GM19452 (cell line): ENCODE results near the gene TNFAIP6.
"Not testable (repeated sequence)": the region's sequence is repeated elsewhere in the genome, so short reads cannot be mapped to it uniquely, and the experiment has no call there.

ENCODE experiments used
- ATAC-seq: cut with Tn5 transposase; IDR thresholded peaks from one replicate; pipeline ENCODE4 v1.9.1; 2021; ENCODE audit not compliant: unreplicated experiment

TNFAIP6 gene, protein sequence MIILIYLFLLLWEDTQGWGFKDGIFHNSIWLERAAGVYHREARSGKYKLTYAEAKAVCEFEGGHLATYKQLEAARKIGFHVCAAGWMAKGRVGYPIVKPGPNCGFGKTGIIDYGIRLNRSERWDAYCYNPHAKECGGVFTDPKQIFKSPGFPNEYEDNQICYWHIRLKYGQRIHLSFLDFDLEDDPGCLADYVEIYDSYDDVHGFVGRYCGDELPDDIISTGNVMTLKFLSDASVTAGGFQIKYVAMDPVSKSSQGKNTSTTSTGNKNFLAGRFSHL

DNA sequence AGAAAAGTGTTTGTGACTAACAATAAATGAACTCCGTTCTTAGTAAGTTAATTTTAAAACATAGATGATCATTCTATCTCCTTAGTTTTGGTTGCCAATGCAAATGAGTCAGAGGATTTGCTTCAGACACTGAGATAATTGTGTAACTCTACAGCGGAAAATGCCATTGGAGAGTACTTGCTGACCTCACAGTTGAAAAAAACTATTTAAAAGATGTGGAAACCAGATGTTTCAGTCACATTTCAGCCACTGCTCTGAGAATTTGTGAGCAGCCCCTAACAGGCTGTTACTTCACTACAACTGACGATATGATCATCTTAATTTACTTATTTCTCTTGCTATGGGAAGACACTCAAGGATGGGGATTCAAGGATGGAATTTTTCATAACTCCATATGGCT lies at the start of gene TNFAIP6:
Gene TNFAIP6 (plus strand): TSS at position 234 of the 400 bp plus-strand sequence. CDS start 75 bp downstream, at position 309.
- ATAC-seq, result no peak

DNA sequence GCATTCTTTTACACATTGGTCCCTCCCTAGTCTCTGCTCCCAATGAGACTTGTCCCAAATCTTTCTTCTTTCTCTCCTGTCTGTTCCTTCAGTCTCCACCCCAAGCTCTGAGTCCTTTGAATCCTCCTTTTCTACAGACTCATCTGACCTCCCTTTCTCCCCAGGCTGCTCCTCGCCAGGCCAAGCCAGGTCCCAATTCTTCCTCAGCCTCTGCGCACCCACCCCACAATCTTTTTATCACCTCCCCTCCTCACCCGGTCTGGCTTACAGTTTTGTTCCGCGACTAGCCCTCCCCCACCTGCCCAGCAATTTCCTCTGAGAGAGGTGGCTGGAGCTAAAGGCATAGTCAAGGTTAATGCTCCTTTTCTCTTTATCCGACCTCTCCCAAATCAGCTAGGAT lies 47.1 kb upstream of the TNFAIP6 start:
- ATAC-seq, result not testable (repeated sequence)

DNA sequence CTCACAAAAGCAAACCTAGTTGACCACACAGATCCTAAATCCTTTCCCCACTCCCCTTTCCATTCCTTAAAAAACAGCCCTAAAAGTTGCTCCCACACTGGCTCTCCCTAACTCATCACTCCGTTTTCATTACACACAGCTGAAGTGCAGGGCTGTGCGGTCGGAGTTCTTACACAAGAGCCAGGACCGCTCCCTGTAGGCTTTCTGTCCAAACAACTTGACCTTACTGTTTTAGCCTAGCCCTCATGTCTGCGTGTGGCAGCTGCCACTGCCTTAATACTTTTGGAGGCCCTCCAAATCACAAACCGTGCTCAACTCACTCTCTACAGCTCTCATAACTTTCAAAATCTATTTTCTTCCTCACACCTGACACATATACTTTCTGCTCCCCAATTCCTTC lies 45.0 kb upstream of the TNFAIP6 start:
- not testable (repeated sequence) for ATAC-seq

DNA sequence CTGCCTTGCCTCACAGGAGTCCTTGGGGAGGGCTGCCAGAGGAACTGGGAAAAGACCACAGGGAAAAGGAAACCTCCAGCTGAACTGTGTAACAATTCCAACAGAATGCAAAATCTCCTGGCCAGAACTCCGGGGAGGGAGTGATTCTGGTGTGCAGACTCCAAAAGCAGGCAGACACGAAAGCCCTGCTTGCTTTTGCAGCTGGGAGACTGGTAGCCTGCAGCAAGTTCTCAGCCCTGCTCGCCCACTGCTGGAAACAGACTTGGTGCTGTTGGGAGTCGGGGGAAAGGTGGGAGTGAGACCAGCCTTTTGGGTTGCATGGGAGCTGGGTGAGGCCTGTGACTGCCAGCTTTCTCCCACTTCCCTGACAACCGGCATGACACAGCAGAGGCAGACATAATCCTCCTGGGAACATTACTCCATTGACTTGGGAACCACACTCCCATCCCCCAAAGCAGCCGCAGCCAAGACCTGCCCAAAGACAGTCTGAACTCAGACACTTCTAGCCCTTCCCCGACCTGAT lies 42.0 kb upstream of the TNFAIP6 start:
- ATAC-seq, result no peak

DNA sequence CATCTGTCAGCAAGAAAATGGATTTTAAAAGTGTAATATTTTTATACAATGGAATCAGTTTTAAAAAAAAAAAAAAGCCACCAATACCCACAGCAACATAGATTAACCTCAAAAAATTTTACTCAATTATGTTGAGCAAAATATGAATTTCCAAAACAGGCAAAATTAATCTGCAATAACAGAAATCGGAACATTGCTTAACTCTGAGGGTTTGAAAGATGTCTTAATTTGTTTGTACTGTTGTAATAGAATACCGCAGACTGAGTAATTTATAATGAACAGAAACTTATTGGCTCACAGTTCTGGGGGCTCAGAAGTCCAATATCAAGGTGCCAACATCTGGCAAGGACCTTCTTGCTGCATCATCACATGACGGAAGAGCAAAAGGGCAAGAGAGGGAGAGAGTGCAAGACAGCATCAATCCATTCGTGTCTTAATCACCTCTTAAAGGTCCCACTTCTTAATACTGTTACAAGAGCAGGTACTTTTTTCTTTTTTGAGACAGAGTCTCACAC lies 31.8 kb upstream of the TNFAIP6 start:
- no peak for ATAC-seq

DNA sequence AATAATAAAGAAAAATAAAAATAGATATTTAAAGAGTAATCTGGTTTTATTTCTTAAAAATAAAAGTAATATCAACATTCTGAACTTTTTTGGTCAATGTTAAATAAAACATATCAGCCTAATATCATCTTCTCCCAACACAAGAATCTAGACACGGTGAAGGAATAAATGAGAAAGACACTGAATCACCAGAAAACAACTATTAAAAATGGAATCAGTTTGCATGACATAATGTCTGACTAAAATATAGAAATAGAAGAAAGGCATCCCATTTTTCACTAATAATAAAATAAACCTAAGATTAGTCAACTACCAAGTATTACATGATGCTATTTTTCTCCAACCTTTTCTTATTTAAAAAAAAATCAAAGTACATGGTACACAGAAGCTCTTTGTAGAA lies 30.8 kb upstream of the TNFAIP6 start:
- ATAC-seq, result no peak

DNA sequence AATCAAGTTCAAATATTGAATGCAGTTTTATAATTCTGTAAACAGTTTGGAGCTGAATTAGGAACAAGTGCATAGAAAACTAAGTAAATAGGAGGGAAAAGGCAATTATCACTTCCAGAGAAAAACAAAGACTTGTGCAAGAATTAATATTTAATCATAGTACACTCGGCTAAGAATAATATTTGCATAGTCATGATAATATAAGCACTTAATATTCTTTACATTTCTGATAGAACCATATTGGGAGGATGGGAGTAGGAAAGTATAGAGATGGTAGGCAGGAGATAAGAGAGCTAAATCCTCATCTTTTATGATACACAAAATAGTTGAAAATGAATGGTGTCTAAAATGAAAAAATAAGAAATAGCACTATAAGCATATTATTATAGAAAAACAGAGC lies 27.4 kb upstream of the TNFAIP6 start:
- ATAC-seq, result no peak

DNA sequence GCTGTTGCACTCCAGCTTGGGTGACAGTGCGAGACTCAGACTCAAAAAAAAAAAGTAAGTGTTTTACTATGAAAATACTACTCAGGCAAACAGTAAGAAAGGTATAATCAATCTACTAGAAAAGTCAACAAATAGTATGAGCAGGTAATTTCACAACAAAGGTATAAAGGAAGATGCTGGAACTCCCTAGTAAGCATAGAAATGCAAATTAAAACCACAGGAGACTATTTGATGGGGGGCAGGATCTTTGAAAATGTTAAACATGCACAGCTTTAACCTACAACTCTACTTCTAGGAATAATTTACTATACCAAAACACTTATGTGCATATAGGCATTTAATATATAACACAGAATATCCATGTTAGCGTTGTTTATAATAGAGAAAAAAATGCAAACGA lies 24.3 kb upstream of the TNFAIP6 start:
- no peak for ATAC-seq

DNA sequence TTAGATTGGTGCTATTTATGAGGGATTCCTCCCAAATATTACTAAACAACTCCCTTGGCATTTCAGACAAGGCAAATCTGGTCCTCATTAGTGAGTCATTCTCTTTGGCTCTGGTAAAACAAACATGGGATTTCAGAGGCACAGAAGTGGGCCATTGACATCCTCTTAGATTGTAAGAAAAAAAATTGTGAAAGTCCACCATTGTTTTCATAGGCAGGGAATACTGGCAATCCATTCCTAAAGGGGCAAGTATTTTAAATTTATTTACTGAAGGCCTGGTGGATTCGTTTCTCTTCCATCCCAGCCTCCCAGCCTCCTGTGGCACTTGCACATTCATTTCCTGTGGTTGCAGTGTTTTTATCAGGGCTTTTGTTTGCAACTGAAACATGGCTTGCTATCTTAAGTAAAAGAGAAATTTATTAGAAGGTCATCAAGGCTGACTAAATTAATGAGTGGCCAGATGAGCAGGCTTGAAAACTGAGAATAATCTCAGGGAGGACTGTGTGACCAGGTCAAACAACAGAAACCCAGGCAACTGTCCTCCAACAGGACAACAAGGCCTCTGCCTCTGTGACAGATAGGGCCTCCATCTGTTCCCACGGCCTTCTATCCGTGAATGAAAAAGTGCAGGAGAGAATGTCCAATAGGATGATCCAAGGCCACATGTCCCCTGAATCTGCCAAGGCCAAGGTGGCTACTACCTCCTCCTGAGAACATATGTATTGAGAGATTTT lies 23.1 kb upstream of the TNFAIP6 start:
- ATAC-seq, result no peak

DNA sequence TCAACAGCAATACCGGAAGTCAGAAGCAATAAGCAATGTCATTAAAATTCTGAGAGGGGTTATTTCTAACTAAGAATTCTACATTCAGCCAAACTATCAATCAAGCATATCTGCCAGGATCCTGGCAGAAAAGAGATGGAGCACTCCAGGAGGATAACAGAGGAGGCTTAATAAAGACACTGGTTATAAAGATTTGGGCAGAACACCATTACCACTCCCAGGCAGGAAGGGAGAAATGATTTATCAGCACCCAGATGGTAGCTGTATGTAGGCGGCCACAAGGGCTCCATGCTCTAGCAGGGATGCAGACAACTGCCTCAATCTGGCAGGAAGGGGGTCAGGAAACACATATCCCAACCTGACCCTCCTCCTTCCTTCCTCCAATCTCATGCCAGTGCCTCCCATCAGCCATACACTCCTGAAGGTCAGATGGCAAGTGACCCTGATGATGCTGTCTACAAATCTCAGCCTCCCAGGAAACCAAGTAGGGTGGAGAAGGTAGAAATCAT lies 20.5 kb upstream of the TNFAIP6 start:
- ATAC-seq, result no peak

DNA sequence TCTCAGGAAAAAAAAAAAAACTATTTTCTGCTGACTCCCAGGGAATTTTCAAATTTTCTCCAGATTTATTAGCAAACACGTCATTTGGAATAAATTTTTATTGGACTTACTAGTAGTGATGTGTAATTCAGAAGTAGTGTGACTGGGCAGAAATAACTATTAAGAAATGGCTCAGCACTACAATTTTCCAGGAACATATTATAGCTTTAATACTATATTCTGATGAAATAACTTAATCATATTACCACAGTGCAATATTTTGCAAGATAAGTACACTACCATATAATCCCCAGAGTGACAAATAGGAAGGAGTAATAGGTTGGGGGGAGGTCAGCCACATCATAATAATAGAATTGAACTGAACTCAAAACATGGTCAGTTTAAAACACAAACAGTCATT lies 19.7 kb upstream of the TNFAIP6 start:
- ATAC-seq, result no peak

DNA sequence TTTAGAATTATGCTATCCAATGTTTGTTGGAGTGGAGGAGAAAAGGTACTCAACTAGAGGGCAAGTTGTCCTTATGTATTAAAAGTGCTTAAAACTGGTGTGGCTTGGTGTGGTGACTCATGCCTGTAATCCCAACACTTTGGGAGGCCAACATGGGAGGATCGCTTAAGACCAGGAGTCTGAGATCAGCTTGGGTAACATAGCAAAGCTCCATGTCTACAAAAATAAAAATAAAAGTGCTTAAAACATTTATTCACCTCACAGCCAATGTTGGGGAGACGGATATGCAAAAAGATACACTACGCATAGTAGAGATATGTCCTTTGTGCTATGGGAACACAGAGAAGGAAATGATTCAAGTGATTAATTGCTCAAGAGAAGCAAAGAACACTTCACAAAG lies 19.3 kb upstream of the TNFAIP6 start:
- no peak for ATAC-seq

DNA sequence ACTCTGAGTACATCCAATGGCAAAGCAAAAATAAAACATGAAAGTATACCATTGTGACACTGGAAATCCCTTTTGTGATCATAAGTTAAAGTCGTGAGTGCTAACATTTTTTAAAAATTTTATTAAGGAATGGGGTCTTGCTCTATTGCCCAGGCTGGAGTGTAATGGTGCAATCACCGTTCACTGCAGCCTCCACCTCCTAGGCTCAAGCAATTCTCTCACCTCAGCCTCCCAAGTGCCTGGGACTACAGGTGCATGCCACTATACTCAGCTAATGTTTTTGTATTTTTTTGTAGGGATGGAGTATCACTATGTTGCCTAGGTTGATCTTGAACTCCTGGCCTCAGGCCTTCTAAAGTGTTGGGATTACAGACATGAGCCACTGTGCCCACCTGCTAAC lies 14.3 kb upstream of the TNFAIP6 start:
- no peak for ATAC-seq

DNA sequence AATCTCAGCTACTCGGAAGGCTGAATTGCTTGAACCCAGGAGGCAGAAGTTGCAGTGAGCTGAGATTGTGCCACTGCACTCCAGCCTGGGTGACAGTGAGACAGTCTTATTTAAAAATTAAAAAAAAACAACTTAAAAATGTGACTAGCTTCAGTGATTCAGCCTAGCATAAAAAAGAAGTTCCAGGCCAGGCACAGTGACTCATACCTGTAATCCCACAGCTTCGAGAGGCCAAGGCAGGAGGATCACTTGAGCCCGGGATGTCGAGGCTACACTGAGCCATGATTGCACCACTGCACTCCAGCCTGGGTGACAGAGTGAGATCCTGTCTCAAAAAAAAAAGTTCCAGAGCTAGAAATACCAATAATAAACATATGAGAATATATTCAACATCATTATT lies 13.2 kb upstream of the TNFAIP6 start:
- ATAC-seq, result not testable (repeated sequence)

DNA sequence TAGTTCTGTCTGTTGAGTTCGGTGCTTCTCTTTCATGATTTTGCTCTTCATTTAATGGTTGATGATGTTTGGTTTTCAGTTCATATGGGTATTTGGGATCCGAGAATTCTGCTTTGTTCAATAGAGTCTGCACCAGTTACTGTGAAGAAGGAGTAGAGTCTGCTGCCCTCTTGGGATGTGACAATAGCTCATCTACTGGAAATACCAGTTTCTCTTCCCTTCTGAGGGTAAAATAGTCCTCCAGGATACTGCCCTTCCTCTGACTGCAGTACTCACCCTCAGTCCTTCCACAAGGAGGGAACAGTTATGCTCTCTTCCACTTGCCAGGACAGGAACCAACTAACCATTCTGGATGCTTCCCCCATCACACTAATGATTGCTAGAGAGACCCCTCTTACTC lies 12.5 kb upstream of the TNFAIP6 start:
- no peak for ATAC-seq

DNA sequence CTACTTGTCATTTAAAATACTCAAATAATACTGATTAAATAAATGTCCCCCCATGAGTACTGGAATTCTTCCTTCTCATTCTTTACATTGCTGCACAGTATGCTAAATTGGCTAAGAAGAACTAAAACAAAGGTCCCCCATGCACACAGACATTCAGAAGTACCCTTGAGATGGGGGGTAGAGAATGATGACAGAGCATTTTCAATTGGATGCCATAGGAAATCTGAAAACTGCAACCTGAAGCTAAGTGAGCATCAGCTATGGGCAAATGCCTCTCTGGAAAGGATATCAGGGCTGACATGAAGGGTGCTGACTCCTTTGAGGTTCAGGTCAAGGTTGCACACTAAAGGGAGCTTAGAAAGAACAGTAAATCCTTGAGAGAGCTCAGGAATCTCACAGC lies 10.1 kb upstream of the TNFAIP6 start:
- no peak for ATAC-seq

DNA sequence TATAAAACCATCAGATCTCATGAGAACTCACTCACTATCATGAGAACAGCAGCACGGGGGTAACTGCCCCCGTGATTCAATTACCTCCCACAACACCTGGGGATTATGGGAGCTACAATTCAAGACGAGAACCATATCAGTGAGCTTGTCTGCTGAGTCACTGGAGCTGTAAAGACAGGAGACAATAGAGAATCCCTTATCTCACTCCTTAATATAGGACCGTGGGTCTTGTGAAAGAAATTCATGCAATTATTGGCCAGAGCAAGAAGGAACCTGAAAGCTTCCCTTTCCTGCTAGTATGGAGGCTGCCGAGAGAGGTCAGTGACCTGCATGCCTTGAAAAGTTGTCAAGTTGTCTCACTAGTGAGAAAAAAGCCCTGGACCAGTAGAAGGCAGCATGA lies 9.5 kb upstream of the TNFAIP6 start:
- no peak for ATAC-seq

DNA sequence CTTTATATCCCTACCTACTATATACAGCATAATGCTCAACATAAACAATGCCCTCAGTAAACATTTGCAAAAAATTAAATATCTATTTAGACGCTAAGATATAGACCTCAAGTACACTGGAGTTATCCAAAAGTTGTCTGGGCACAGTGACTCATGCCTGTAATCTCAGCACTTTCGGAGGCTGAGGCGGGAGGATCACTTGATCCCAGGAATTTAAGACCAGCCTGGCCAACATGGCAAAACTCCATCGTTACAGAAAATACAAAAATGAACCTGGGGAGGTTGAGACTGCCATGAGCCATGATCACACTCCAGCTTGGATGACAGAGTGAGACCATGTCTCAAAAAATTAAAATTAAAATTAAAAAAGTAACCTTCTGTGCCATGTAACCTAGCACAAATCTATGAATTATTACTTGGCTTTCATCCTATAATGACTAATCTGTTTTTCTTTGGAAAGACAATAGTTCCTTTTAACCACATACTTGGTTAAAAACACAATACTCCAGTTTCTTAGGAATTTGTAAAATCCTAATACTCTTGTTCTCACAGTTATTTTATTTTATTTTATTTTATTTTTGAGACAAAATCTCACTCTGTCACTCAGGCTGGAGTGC lies 6.7 kb upstream of the TNFAIP6 start:
- no peak for ATAC-seq

DNA sequence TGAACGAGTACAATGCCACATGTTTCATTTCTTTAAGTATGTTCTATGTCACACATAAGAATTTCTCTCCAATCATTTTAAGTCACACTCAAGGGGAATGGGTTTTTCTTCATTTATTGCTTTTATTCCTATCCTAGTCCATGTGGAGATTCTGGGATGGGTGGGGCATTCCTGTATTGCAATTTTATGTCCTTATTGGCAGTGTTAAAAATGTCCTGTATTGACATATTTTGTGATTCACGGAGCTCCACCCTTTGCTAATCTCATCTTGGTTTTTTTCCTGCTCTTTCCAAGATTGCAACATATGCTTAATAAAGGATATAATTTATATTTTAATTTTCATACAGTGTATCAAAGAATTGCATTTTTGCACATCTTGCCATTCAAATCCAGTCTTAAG lies 3.4 kb upstream of the TNFAIP6 start:
- no peak for ATAC-seq

DNA sequence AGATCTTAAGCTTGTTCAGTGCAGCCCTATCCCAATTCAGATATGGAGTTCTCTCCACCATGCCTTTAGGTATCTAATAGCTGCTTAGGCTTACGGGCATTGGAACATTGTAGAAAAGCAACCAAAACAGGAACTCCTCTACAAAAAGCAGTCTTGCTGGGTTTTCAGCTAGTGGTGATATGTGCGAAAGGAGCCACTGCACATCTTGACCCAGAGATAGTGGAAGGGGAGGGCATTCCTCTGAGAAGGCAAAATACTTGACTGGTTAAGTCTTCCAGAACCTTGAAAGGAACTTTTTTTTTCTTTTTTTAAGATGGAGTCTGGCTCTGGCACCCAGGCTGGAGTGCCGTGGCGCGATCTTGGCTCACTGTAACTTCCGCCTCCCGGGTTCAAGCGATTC lies 2.6 kb upstream of the TNFAIP6 start:
- ATAC-seq, result no peak

DNA sequence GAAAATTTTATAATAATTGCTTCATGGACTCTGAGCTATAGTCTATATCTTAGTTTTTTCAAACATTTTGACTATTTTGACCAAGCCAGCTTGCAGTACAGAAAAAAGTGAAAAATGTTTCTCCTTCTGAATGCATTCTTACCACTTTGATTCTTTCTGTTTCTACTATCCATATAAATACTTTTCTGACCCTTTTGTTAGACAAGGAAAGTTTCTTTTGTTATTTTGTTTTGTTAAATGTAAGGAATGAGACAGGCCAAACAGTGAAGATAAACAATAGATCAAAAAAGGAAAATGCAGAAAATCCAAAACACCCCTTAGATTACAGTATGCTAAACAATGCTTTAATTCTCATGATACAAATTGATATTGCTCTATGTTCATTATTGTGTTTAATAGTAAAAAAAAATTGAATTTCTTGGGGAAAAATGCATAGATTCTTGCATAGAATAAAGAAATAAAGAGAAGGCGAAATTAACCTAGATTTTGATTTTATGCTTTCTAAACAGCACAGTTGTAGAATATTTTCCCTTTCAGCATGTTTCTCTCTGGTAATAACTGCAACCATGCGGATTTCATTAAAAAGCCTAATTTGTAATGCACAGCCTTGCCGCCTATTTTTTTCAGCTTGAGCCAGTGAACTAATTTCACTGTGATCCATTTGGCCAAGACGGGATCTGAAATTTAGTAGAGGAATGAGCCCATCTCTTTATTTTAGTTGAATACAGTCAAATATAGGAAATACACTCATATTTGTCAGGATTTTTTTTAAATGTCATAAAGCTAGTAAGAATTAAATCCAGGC lies 976 bp downstream of the TNFAIP6 start:
- ATAC-seq, result no peak
